Subcutaneous adipose tissue (tissue), 4 donors: ENCODE results near the gene EML3. TPM values are rescaled to one million over a fixed set of nuclear protein-coding genes. Genes with fewer than 3 reads are reported as not detected.

Source experiments
- total RNA-seq, 4 donors: library from RNA; depleted of rRNA; stranded (reverse); fragments of >200 nt; gene quantifications; one replicate each; pipeline ENCODE4 v1.1.0, GENCODE V29; 2016
- TF ChIP-seq, protein P1 (sequence below): fragments of 450-650 bp; IDR thresholded peaks from one replicate; pipeline ENCODE4 v1.5.1; 2016; ENCODE audit warnings: low read depth, mild to moderate bottlenecking, control low read depth, antibody characterized with exemption, moderate library complexity

EML3 gene
- total RNA-seq, 4 donors from 2014 or later, result 22.2 to 130 (median 39.7) TPM

DNA sequence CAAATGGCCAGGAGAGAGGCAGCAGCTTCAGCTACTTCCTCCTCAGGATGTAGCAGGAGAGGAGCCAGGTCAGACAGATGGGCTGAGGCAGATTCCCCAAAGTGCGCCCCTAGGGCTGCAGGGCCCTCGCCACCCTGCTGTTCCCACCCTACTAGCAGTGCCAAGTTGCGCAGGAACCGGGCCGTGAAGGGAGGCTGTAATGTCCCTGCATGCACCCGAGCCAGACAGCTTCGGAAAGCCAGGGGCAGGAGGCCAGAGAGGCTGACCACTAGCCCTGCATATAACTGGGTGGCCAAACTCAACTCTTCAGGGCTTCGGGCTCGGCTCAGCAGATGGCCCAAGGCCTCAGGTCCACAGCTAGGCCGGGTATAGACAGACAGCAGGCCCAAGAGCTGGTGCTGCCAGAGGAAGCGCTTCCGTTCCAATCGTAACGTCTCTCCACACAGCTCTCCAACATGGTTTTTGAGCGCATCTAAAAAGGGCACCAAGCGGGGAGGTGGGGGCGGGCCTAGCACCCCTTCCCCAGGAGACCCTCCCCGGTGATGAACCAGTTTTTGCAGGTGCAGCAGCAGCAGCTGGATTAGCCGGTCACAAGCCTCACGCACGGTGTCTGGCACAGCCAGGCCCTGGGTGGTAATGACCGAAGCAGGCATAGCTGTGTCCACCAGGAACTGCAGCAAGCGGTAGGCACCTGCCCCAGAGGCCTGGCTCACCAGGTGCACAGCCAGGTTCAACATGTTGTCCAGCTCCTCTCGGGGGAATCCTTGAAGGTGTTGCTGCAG lies 35.8 kb upstream of the EML3 start:
- TF ChIP-seq, protein P1, sequence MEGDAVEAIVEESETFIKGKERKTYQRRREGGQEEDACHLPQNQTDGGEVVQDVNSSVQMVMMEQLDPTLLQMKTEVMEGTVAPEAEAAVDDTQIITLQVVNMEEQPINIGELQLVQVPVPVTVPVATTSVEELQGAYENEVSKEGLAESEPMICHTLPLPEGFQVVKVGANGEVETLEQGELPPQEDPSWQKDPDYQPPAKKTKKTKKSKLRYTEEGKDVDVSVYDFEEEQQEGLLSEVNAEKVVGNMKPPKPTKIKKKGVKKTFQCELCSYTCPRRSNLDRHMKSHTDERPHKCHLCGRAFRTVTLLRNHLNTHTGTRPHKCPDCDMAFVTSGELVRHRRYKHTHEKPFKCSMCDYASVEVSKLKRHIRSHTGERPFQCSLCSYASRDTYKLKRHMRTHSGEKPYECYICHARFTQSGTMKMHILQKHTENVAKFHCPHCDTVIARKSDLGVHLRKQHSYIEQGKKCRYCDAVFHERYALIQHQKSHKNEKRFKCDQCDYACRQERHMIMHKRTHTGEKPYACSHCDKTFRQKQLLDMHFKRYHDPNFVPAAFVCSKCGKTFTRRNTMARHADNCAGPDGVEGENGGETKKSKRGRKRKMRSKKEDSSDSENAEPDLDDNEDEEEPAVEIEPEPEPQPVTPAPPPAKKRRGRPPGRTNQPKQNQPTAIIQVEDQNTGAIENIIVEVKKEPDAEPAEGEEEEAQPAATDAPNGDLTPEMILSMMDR, result no peak

DNA sequence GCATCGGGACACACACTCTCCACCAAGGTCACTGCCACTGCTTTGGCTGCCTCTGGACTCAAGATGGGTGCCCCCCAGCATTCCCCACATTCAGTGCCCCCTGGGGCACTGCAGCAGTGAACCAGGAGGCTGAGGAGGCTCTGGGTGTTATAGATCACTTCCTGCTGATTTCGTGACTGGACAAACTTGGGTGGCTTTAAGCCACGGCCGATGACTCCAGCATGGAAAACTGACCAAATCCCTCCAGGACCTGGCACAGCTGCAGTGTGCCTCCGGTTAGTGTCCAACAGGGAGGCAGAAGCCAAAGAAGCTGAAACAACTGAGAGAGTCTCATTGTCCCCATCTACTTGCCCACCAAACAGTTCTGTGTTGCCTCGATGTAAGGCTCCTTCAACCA lies 35.0 kb upstream of the EML3 start:
- TF ChIP-seq, protein P1, result no peak

DNA sequence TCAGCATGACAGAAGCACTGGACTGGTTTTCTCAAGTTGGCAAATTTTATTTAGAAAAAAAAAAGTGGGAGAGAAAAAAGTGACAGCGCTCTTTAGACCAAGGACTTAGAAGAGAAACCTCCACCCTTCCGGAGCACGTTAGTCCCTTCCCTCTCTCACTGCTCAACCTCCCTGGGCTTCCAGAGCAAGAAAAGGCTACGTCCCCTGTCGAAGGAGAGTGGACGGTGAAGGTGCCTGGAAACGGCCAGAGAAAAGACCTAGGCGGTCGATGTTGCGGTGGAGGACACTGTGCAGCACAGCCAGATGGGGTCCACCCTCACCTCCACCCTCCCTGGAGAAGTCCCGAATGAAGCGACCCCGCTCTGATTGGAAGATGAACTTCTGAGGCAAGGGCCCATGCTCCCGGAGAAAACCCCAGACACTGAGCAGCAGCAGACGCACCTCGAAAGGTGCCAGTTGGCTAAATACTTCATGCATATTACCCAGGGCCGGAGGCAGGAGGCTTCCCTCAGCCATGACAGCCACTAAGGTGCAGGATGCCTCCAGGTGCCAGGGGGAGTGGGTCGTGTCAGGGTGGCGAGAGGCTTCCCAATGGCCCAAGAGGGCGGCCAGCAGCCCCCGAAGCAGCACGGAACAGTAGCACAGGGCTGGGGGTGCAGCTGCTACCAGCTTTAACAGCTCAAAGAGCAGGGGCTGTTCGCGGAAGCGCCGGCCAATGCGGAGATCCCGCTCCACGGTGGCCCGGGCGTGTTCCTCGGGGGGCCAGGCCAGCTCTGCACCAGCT lies 34.4 kb upstream of the EML3 start:
- TF ChIP-seq, protein P1, result no peak

DNA sequence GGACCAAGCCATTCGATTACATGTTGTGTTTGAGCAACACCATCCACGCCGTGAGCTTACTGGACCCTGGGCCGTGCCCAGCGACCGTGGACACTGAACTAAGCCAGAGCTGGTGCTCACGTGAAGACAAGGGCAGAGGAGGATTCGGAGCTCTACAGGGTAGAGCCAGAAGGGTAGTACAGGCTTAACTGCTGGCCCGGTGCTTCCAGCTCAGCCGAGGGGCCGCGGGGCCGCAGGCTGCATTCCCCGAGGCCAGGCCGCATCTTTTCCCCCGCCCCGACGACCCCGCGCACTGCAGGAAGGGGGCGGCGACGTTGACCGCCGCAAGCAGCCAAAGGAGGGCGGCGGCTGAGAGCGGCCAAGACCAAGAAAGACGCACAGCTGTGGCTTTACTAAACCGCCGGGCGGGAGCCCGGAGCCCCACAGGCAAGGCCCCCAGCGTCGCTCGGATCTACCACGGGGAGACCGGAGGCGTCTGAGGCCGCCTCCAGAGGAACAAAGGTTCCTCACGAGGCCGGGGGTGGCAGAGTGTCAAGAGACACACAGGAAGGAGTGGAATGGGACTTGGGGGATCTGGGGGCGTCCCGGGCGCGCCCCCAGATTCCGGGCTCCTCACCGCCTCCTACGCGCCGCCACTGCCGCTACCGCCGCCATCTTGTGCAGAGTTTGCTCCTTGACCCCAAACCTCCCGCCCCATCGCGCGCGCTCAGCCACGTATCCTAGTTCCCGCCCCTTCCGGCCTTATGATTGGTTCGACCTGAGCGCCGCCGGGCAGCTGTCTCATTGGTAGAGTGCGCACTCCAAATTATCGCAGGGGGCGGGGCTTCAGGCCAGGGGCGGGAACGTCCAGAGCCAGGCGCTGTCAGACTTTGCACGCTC lies 33.6 kb upstream of the EML3 start, which contains the start of gene GANAB:
GANAB (minus strand) TSS at position 668 of the 879 bp plus-strand sequence; CDS start at position 654, 14 bp downstream.
- TF ChIP-seq, protein P1, result no peak

DNA sequence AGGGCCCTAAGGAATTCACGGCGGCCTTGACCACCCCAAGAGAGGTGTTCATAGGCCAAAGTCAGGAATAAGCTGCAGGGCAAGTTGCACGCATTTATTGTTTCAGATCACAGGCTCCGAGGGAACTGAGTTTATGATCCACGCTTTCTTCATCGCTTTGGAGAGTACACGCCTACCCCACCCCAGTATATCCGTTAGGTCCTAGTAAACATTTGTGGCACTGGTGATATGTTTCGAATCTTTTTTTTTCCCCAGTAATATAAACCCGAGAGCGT lies 33.0 kb upstream of the EML3 start:
- TF ChIP-seq, protein P1, result no peak

DNA sequence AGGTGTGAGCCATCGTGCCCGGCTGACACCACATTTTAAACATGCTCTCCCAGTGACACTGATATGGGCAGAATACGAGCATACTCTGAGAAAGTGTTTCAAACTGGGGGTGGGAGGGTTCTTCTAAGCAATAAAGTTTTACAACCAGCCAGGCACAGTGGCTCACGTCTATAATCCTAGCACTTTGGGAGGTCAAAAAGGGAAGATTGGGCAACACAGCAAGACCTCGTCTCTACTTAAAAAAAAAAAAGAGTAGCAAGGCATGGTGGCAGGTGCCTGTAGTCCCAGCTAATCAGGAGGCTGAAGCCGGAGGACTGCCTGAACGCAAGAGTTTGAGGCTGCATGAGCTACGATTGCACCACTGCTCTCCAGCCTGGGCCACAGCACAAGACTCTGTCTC lies 31.6 kb upstream of the EML3 start:
- TF ChIP-seq, protein P1, result no peak

DNA sequence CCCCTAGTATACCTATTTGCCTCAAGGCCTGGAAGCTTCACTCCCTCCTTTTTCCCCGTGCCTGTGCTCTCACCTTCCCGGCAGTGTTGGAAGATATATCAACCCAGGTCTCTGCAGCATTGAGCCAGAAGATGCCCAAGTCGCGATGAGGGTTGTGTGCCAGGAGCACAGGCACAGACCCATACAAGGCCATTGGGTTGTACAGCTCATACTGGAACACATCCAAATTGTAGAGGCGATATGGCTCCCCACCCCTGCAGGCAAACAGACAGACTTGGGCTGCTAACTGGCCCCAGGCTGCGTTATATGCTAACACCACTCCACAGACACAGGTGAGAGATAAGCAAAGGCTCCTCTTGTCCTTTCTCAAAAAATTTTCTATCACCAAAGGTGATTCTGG lies 19.9 kb upstream of the EML3 start:
- TF ChIP-seq, protein P1, result no peak
